ENCODE results near the gene CLEC9A.

The CLEC9A gene

GRCh38 chr12:10067264-10067663 is 36.8 kb downstream of the CLEC9A start:
- no peak for DNase-seq (ENCODE audit: insufficient read length, low spot score)
- TF ChIP-seq, protein P1, sequence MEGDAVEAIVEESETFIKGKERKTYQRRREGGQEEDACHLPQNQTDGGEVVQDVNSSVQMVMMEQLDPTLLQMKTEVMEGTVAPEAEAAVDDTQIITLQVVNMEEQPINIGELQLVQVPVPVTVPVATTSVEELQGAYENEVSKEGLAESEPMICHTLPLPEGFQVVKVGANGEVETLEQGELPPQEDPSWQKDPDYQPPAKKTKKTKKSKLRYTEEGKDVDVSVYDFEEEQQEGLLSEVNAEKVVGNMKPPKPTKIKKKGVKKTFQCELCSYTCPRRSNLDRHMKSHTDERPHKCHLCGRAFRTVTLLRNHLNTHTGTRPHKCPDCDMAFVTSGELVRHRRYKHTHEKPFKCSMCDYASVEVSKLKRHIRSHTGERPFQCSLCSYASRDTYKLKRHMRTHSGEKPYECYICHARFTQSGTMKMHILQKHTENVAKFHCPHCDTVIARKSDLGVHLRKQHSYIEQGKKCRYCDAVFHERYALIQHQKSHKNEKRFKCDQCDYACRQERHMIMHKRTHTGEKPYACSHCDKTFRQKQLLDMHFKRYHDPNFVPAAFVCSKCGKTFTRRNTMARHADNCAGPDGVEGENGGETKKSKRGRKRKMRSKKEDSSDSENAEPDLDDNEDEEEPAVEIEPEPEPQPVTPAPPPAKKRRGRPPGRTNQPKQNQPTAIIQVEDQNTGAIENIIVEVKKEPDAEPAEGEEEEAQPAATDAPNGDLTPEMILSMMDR (IDR thresholded peaks at IDR 0.05; ENCODE audit: insufficient read depth, missing control alignments): no peak
- FAIRE-seq: no peak

GRCh38 chr12:10067942-10068341 is 37.5 kb downstream of the CLEC9A start:
- DNase-seq (ENCODE audit: insufficient read length, low spot score): no peak
- TF ChIP-seq, protein P1 (IDR thresholded peaks at IDR 0.05; ENCODE audit: insufficient read depth, missing control alignments): no peak
- no peak for FAIRE-seq

DNA sequence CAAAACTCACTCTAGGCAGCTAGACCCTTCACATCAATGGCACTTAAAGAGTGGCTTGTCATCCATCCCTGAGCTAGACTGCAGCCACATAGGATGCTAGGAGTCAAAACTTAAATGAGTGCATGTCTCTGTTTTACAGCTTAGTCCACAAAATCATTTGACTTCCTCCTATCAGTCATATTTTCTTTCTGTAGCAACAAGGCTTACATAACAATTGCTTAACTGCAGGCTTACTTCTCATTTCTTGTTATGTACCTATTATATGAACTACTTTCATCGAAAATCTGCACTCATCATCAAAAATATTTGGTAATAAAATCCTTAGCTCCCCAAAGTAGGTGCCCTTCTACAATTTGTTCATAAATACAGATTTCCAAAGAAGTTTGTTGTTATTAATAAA is 38.2 kb downstream of the CLEC9A start:
- FAIRE-seq (no peak), DNase-seq (ENCODE audit: insufficient read length, low spot score) (no peak)

GRCh38 chr12:10069099-10069498 is 38.6 kb downstream of the CLEC9A start:
- FAIRE-seq: no peak
- TF ChIP-seq, protein P1 (IDR thresholded peaks at IDR 0.05; ENCODE audit: insufficient read depth, missing control alignments): no peak
- no peak for DNase-seq (ENCODE audit: insufficient read length, low spot score)

More for the DNA sequence above, 38.2 kb downstream of the CLEC9A start:
- TF ChIP-seq, protein P1 (IDR thresholded peaks at IDR 0.05; ENCODE audit: insufficient read depth, missing control alignments): no peak

GRCh38 chr12:10069976-10070375 is 39.5 kb downstream of the CLEC9A start:
- no peak for DNase-seq (ENCODE audit: insufficient read length, low spot score)
- TF ChIP-seq, protein P1 (IDR thresholded peaks at IDR 0.05; ENCODE audit: insufficient read depth, missing control alignments): no peak
- no peak for FAIRE-seq

- FAIRE-seq: no peak
- TF ChIP-seq, protein P1 (IDR thresholded peaks at IDR 0.05; ENCODE audit: insufficient read depth, missing control alignments): no peak
Measured at GRCh38 chr12:10070380-10070779, 39.9 kb downstream of the CLEC9A start.

DNA sequence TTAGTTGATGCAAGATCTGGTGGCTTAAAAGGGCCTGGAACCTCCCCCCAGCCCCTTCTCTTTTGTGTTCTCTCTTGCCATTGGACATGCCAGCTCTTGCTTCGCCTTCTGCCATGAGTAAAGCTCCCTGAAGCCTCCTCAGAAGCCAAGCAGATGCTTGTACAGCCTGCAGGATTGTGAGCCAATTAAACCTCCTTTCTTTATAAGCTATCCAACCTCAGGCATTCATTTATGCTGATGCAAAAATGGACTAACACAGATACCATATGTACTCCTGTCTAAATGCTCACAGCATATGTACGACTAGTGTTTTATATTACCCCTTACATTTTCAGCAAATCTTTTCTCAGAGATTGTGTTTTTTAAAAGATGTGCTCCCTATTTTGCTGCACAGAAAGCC is 41.6 kb downstream of the CLEC9A start:
- DNase-seq (ENCODE audit: insufficient read length, low spot score) (no peak), FAIRE-seq (no peak)
- TF ChIP-seq, protein P1 (IDR thresholded peaks at IDR 0.05; ENCODE audit: insufficient read depth, missing control alignments): no peak

More at GRCh38 chr12:10070380-10070779, 39.9 kb downstream of the CLEC9A start:
- no peak for DNase-seq (ENCODE audit: insufficient read length, low spot score)
